ENCODE results near the gene RNASE4.
A peak's percentile ranks its signal among the peaks of the same experiment; 100 is the strongest.

RNASE4 gene

GRCh38 chr14:20675669-20676068, 8.7 kb upstream of the RNASE4 start:
- no peak for DNase-seq (ENCODE audit: low spot score)

- no peak for DNase-seq (ENCODE audit: low spot score)
Measured at GRCh38 chr14:20676072-20676471, 8.3 kb upstream of the RNASE4 start.

GRCh38 chr14:20679907-20680306, 4.5 kb upstream of the RNASE4 start:
- peak; percentile 58 for DNase-seq (ENCODE audit: low spot score)

GRCh38 chr14:20680363-20680762, 4.0 kb upstream of the RNASE4 start:
- DNase-seq (ENCODE audit: low spot score) = no peak

- peak; percentile 77 for DNase-seq (ENCODE audit: low spot score)
Measured at GRCh38 chr14:20680843-20681347, 3.5 kb upstream of the RNASE4 start.

- peak; percentile 89 for DNase-seq (ENCODE audit: low spot score)
Measured at GRCh38 chr14:20681348-20682126, 2.8 kb upstream of the RNASE4 start.

GRCh38 chr14:20682127-20682434, 2.3 kb upstream of the RNASE4 start:
- no peak for DNase-seq (ENCODE audit: low spot score)

GRCh38 chr14:20682435-20683124, 1.8 kb upstream of the RNASE4 start:
- DNase-seq (ENCODE audit: low spot score) = peak; percentile 76

- peak; percentile 82 for DNase-seq (ENCODE audit: low spot score)
Measured at GRCh38 chr14:20683125-20683890, 1.1 kb upstream of the RNASE4 start.

GRCh38 chr14:20684662-20685456, 499 bp downstream of the RNASE4 start:
- no peak for DNase-seq (ENCODE audit: low spot score)

- no peak for DNase-seq (ENCODE audit: low spot score)
Measured at GRCh38 chr14:20686386-20687143, 2.2 kb downstream of the RNASE4 start.

- DNase-seq (ENCODE audit: low spot score) = no peak
Measured at GRCh38 chr14:20687362-20688166, 3.2 kb downstream of the RNASE4 start.

GRCh38 chr14:20688167-20688839, 3.9 kb downstream of the RNASE4 start, which contains the start of gene ANG:
Gene ANG (plus strand): TSS chr14:20688764. CDS start chr14:20693565, 4,801 bp downstream.
- no peak for DNase-seq (ENCODE audit: low spot score)

GRCh38 chr14:20690848-20691640, 6.7 kb downstream of the RNASE4 start:
- DNase-seq (ENCODE audit: low spot score) = peak; percentile 82

- DNase-seq (ENCODE audit: low spot score) = no peak
Measured at GRCh38 chr14:20692116-20692751, 7.9 kb downstream of the RNASE4 start.

GRCh38 chr14:20696764-20697163, 12.4 kb downstream of the RNASE4 start:
- no peak for DNase-seq (ENCODE audit: low spot score)

- peak; percentile 70 for DNase-seq (ENCODE audit: low spot score)
Measured at GRCh38 chr14:20697273-20698017, 13.1 kb downstream of the RNASE4 start.

GRCh38 chr14:20698018-20698329, 13.6 kb downstream of the RNASE4 start:
- DNase-seq (ENCODE audit: low spot score) = no peak
